GM18511 (cell line): ENCODE data around the gene STK33.

Experiments used
- ATAC-seq: cut with Tn5 transposase; IDR thresholded peaks from one replicate; pipeline ENCODE4 v1.9.1; 2021; ENCODE audit warnings: mild to moderate bottlenecking, moderate library complexity; ENCODE audit not compliant: unreplicated experiment

Gene STK33

GRCh38 chr11:8381343-8381742, 212.7 kb downstream of the STK33 start:
- no peak for ATAC-seq

GRCh38 chr11:8375932-8376331, 218.1 kb downstream of the STK33 start:
- ATAC-seq, result no peak

GRCh38 chr11:8375460-8375859, 218.6 kb downstream of the STK33 start:
- ATAC-seq, result no peak

GRCh38 chr11:8374716-8375115, 219.3 kb downstream of the STK33 start:
- ATAC-seq, result no peak

- no peak for ATAC-seq
These were observed 220.3 kb downstream of the STK33 start for GRCh38 chr11:8373519-8374432.

- no peak for ATAC-seq
These were observed 221.2 kb downstream of the STK33 start for GRCh38 chr11:8372641-8373381.

GRCh38 chr11:8371516-8371884, 222.5 kb downstream of the STK33 start:
- no peak for ATAC-seq

- no peak for ATAC-seq
These were observed 223.1 kb downstream of the STK33 start for GRCh38 chr11:8370812-8371515.

- ATAC-seq, result no peak
These were observed 224.3 kb downstream of the STK33 start for GRCh38 chr11:8369592-8370205.

GRCh38 chr11:8368772-8369171, 225.3 kb downstream of the STK33 start:
- ATAC-seq, result no peak

- no peak for ATAC-seq
These were observed 225.8 kb downstream of the STK33 start for GRCh38 chr11:8368194-8368593.

- ATAC-seq, result no peak
These were observed 227.7 kb downstream of the STK33 start for GRCh38 chr11:8366316-8366715.

GRCh38 chr11:8365216-8365941, 228.6 kb downstream of the STK33 start:
- no peak for ATAC-seq

- ATAC-seq, result no peak
These were observed 230.1 kb downstream of the STK33 start for GRCh38 chr11:8363921-8364320.

- ATAC-seq, result no peak
These were observed 231.1 kb downstream of the STK33 start for GRCh38 chr11:8362899-8363298.

GRCh38 chr11:8362491-8362890, 231.5 kb downstream of the STK33 start:
- no peak for ATAC-seq

- ATAC-seq, result no peak
These were observed 232.3 kb downstream of the STK33 start for GRCh38 chr11:8361664-8362210.

GRCh38 chr11:8361206-8361605, 232.8 kb downstream of the STK33 start:
- no peak for ATAC-seq

- ATAC-seq, result no peak
These were observed 233.8 kb downstream of the STK33 start for GRCh38 chr11:8360086-8360828.
